ENCODE results near the gene TTC21A. TPM values are rescaled to one million over a fixed set of nuclear protein-coding genes. Genes with fewer than 3 reads are reported as not detected.

TTC21A gene
- total and polyA plus RNA-seq, 2 experiments from 2014 or later, result 3.7 to 6.5 TPM

GRCh38 chr3:39166134-39166710, 58.7 kb downstream of the TTC21A start:
- no peaks in the 10 kb centered on the region for H3K4me1 ChIP-seq (ENCODE audit: insufficient read depth)
- no peaks in the 10 kb centered on the region for H4K20me1 ChIP-seq (ENCODE audit: insufficient read depth, poor library complexity, severe bottlenecking)
- H3K27me3 ChIP-seq, result no peaks in the 10 kb centered on the region
- H3K4me2 ChIP-seq, result no peak overlapping the region
- no peak for TF ChIP-seq CTCF (IDR thresholded peaks at IDR 0.05; ENCODE audit: poor library complexity)
- TF ChIP-seq EZH2phosphoT487 (IDR thresholded peaks at IDR 0.05; ENCODE audit: low read depth, severe bottlenecking, unreplicated experiment), result no peak
- no peak for TF ChIP-seq EZH2 (IDR thresholded peaks at IDR 0.05; ENCODE audit: borderline replicate concordance)
- H3K9me3 ChIP-seq (ENCODE audit: low read depth), result no peaks in the 10 kb centered on the region
- peak overlapping the region; percentile 74 for H3K27ac ChIP-seq
- no peak overlapping the region for H2AFZ ChIP-seq
- no peaks in the 10 kb centered on the region for H3K79me2 ChIP-seq
- H3K9me2 ChIP-seq (replicated peaks; ENCODE audit: insufficient read depth), result no peaks in the 10 kb centered on the region
- WGBS (ENCODE audit: low lambda C conversion rate, missing lambda C conversion rate), result 56% methylated on average over 3 of the region's 3 CpGs
- peak; percentile 80 for DNase-seq (ENCODE audit: low spot score)
- no peak overlapping the region for H3K4me3 ChIP-seq
- H3K36me3 ChIP-seq (replicated peaks; ENCODE audit: insufficient read depth, low read depth), result no peaks in the 10 kb centered on the region

GRCh38 chr3:39166932-39167532, 59.6 kb downstream of the TTC21A start:
- WGBS (ENCODE audit: low lambda C conversion rate, missing lambda C conversion rate), result 95% methylated on average over 1 of the region's 1 CpG
- H3K4me1 ChIP-seq (ENCODE audit: insufficient read depth), result no peaks in the 10 kb centered on the region

GRCh38 chr3:39168156-39168780, 60.8 kb downstream of the TTC21A start:
- H4K20me1 ChIP-seq (ENCODE audit: insufficient read depth, poor library complexity, severe bottlenecking), result no peaks in the 10 kb centered on the region
- no peak overlapping the region for H2AFZ ChIP-seq
- H3K4me3 ChIP-seq, result no peak overlapping the region
- no peaks in the 10 kb centered on the region for H3K9me3 ChIP-seq (ENCODE audit: low read depth)
- no peaks in the 10 kb centered on the region for H3K27me3 ChIP-seq
- no peaks in the 10 kb centered on the region for H3K4me1 ChIP-seq (ENCODE audit: insufficient read depth)
- no peaks in the 10 kb centered on the region for H3K79me2 ChIP-seq
- TF ChIP-seq EZH2phosphoT487 (IDR thresholded peaks at IDR 0.05; ENCODE audit: low read depth, severe bottlenecking, unreplicated experiment) (no peak), EZH2 (IDR thresholded peaks at IDR 0.05; ENCODE audit: borderline replicate concordance) (no peak), CTCF (IDR thresholded peaks at IDR 0.05; ENCODE audit: poor library complexity) (no peak)
- H3K27ac ChIP-seq, result no peak overlapping the region
- H3K9me2 ChIP-seq (replicated peaks; ENCODE audit: insufficient read depth), result no peaks in the 10 kb centered on the region
- H3K4me2 ChIP-seq, result no peak overlapping the region
- 91% methylated on average over 5 of the region's 5 CpGs for WGBS (ENCODE audit: low lambda C conversion rate, missing lambda C conversion rate)
- DNase-seq (ENCODE audit: low spot score), result no peak
- no peaks in the 10 kb centered on the region for H3K36me3 ChIP-seq (replicated peaks; ENCODE audit: insufficient read depth, low read depth)

More at GRCh38 chr3:39166932-39167532, 59.6 kb downstream of the TTC21A start:
- Histone ChIP-seq H3K4me3 (no peak overlapping the region), H3K36me3 (replicated peaks; ENCODE audit: insufficient read depth, low read depth) (no peaks in the 10 kb centered on the region), H3K79me2 (no peaks in the 10 kb centered on the region), H4K20me1 (ENCODE audit: insufficient read depth, poor library complexity, severe bottlenecking) (no peaks in the 10 kb centered on the region), H3K9me3 (ENCODE audit: low read depth) (no peaks in the 10 kb centered on the region), H3K9me2 (replicated peaks; ENCODE audit: insufficient read depth) (no peaks in the 10 kb centered on the region), H2AFZ (no peak overlapping the region), H3K4me2 (no peak overlapping the region), H3K27me3 (no peaks in the 10 kb centered on the region), H3K27ac (peak overlapping the region; percentile 58)
- peak; percentile 65 for DNase-seq (ENCODE audit: low spot score)
- TF ChIP-seq EZH2phosphoT487 (IDR thresholded peaks at IDR 0.05; ENCODE audit: low read depth, severe bottlenecking, unreplicated experiment), result no peak
- TF ChIP-seq EZH2 (IDR thresholded peaks at IDR 0.05; ENCODE audit: borderline replicate concordance), result no peak
- no peak for TF ChIP-seq CTCF (IDR thresholded peaks at IDR 0.05; ENCODE audit: poor library complexity)

All from hepatocyte (in vitro differentiated cells).